AG09309 (cell line): Measurements from ENCODE around the gene GRIK4.

Source experiments
- DNase-seq: peaks from one replicate; pipeline ENCODE4 v3.0.0-alpha.2; 2010; ENCODE audit warnings: low read depth
- H3K4me3 ChIP-seq: 2 replicates; pipeline ENCODE4 v1.5.1; 2011; ENCODE audit warnings: mild to moderate bottlenecking, low read depth, low read length, moderate library complexity; ENCODE audit not compliant: control insufficient read depth
- CTCF ChIP-seq: IDR thresholded peaks from 2 replicates; pipeline ENCODE4 v1.5.1; 2011; ENCODE audit warnings: mild to moderate bottlenecking, low read depth, low read length, inconsistent platforms; ENCODE audit not compliant: insufficient read depth, control insufficient read depth; ENCODE audit errors: missing control alignments

Gene GRIK4

GRCh38 chr11:120744016-120744994 lies 232.8 kb downstream of the GRIK4 start:
- H3K4me3 ChIP-seq, result no peak overlapping the region
- TF ChIP-seq CTCF, result no peak
- DNase-seq, result no peak

- TF ChIP-seq CTCF, result no peak
Measured at GRCh38 chr11:120746376-120746775, 234.8 kb downstream of the GRIK4 start.

GRCh38 chr11:120746836-120747609 lies 235.5 kb downstream of the GRIK4 start:
- DNase-seq, result no peak
- no peak overlapping the region for H3K4me3 ChIP-seq
- no peak for TF ChIP-seq CTCF

More at GRCh38 chr11:120746376-120746775, 234.8 kb downstream of the GRIK4 start:
- no peak for DNase-seq
- no peak overlapping the region for H3K4me3 ChIP-seq

- TF ChIP-seq CTCF, result no peak
- no peak for DNase-seq
- no peak overlapping the region for H3K4me3 ChIP-seq
Measured at GRCh38 chr11:120747850-120748814, 236.6 kb downstream of the GRIK4 start.

GRCh38 chr11:120749395-120749794 lies 237.8 kb downstream of the GRIK4 start:
- DNase-seq, result no peak
- H3K4me3 ChIP-seq, result no peak overlapping the region
- no peak for TF ChIP-seq CTCF
